ENCODE measurements around the gene LAMA1.

- no peak for TF ChIP-seq CTCF (IDR thresholded peaks at IDR 0.05; ENCODE audit: low read length)
- no peak for TF ChIP-seq EZH2phosphoT487 (IDR thresholded peaks at IDR 0.05; ENCODE audit: low read length)
Measured at GRCh38 chr18:7025194-7025593, 92.4 kb downstream of the LAMA1 start.

All from MM.1S (cell line).